ENCODE results near the gene ZKSCAN8. TPM values are rescaled to one million over a fixed set of nuclear protein-coding genes. Genes with fewer than 3 reads are reported as not detected.
"Not testable (repeated sequence)": the region's sequence is repeated elsewhere in the genome, so short reads cannot be mapped to it uniquely, and the experiment has no call there.

Gene ZKSCAN8
- total and polyA plus RNA-seq, 7 donors: 1.6 to 12.5 (median 7.7) TPM

GRCh38 chr6:28121876-28122275 lies 19.8 kb upstream of the ZKSCAN8 start:
- H3K4me3 ChIP-seq: no peak overlapping the region
- H3K4me1 ChIP-seq: peaks cover 3% of the 10 kb centered on the region
- no peaks in the 10 kb centered on the region for H3K9me3 ChIP-seq
- H3K27me3 ChIP-seq (ENCODE audit: insufficient read depth in 3 of 3, low read length in 2 of 3): no peaks in the 10 kb centered on the region
- no peak for ATAC-seq
- WGBS, 3 donors: 89 to 90% (median 89%) methylated on average over 2 of the region's 2 CpGs
- intact Hi-C loops (cut with DNase I): loop anchor here in 1 of 2 donors (5.0 kb wide), 1 partner anchor 1995 kb away; no protein-coding TSS in a partner anchor
- H3K27ac ChIP-seq: no peak overlapping the region
- TF ChIP-seq CTCF (IDR thresholded peaks at IDR 0.05): no peak
- DNase-seq: no peak
- peaks cover 0 to 59% of the 10 kb centered on the region in 2 donors for H3K36me3 ChIP-seq (ENCODE audit: insufficient read depth in 1 of 2, low read depth in 1 of 2)

GRCh38 chr6:28122283-28122682 lies 19.4 kb upstream of the ZKSCAN8 start:
- H3K27me3 ChIP-seq (ENCODE audit: insufficient read depth in 3 of 3, low read length in 2 of 3); H3K9me3 ChIP-seq; DNase-seq; H3K4me3 ChIP-seq; H3K27ac ChIP-seq; ATAC-seq; H3K4me1 ChIP-seq: not testable (repeated sequence)
- H3K36me3 ChIP-seq (ENCODE audit: insufficient read depth in 1 of 2, low read depth in 1 of 2): peaks cover 0 to 59% of the 10 kb centered on the region in 2 donors
- intact Hi-C loops (cut with DNase I): loop anchor here in 1 of 2 donors (5.0 kb wide), 1 partner anchor 1995 kb away; no protein-coding TSS in a partner anchor
- 91 to 93% (median 92%) methylated on average over 5 of the region's 5 CpGs for WGBS, 3 donors

GRCh38 chr6:28124350-28124970 lies 17.2 kb upstream of the ZKSCAN8 start, which contains the start of gene ZSCAN16:
Gene ZSCAN16 (plus strand): TSS chr6:28124609. CDS start chr6:28125444, 835 bp downstream.
- peak within 1 kb of the TSS; percentile 77 for H3K4me3 ChIP-seq
- WGBS, 3 donors: 1% methylated on average over 28 of the region's 28 CpGs
- DNase-seq (peak; percentile 83 to 92), ATAC-seq (peak; percentile 96 to 100 (median 98))
- no peaks in the 10 kb centered on the region for H3K9me3 ChIP-seq
- no peaks in the 10 kb centered on the region for H3K27me3 ChIP-seq (ENCODE audit: insufficient read depth in 3 of 3, low read length in 2 of 3)
- TF ChIP-seq CTCF (IDR thresholded peaks at IDR 0.05): no peak
- peaks cover 3% of the 10 kb centered on the region for H3K4me1 ChIP-seq
- intact Hi-C loops (cut with DNase I): loop anchor here in 1 of 2 donors (5.0 kb wide), 1 partner anchor 1993 kb away; no protein-coding TSS in a partner anchor
- H3K36me3 ChIP-seq (ENCODE audit: insufficient read depth in 1 of 2, low read depth in 1 of 2): peaks cover 0 to 58% of the 10 kb centered on the region in 2 donors
- H3K27ac ChIP-seq: peak within 1 kb of the TSS; percentile 74

- intact Hi-C loops (cut with DNase I): loop anchor here in 1 of 2 donors (5.0 kb wide), 1 partner anchor 1992 kb away; no protein-coding TSS in a partner anchor
- no peak for DNase-seq
- WGBS, 3 donors: 11 to 12% (median 11%) methylated on average over 6 of the region's 6 CpGs
- peaks cover 3% of the 10 kb centered on the region for H3K4me1 ChIP-seq
- peak overlapping the region; percentile 77 for H3K4me3 ChIP-seq
- ATAC-seq: peak in 1 of 4 donors; percentile 10
- no peaks in the 10 kb centered on the region for H3K9me3 ChIP-seq
- peaks cover 0 to 58% of the 10 kb centered on the region in 2 donors for H3K36me3 ChIP-seq (ENCODE audit: insufficient read depth in 1 of 2, low read depth in 1 of 2)
- no peak for TF ChIP-seq CTCF (IDR thresholded peaks at IDR 0.05)
- H3K27me3 ChIP-seq (ENCODE audit: insufficient read depth in 3 of 3, low read length in 2 of 3): no peaks in the 10 kb centered on the region
- H3K27ac ChIP-seq: peak overlapping the region; percentile 74
Observed at GRCh38 chr6:28124971-28125353, 16.7 kb upstream of the ZKSCAN8 start.

GRCh38 chr6:28125401-28125800 lies 16.3 kb upstream of the ZKSCAN8 start:
- DNase-seq: no peak
- no peak for ATAC-seq
- Histone ChIP-seq H3K27me3 (ENCODE audit: insufficient read depth in 3 of 3, low read length in 2 of 3) (no peaks in the 10 kb centered on the region), H3K4me1 (peaks cover 3% of the 10 kb centered on the region), H3K4me3 (peak overlapping the region; percentile 77), H3K27ac (no peak overlapping the region), H3K9me3 (no peaks in the 10 kb centered on the region), H3K36me3 (ENCODE audit: insufficient read depth in 1 of 2, low read depth in 1 of 2) (peaks cover 0 to 57% of the 10 kb centered on the region in 2 donors)
- WGBS, 3 donors: 59 to 74% (median 65%) methylated on average over 4 of the region's 4 CpGs
- intact Hi-C loops (cut with DNase I): no loop called here
- TF ChIP-seq CTCF (IDR thresholded peaks at IDR 0.05): no peak
